Activated CD4-positive, alpha-beta memory T cell treated with anti-CD3 and anti-CD28 coated beads for 36 hours (primary cell): ENCODE measurements around the gene EML6. TPM values are rescaled to one million over a fixed set of nuclear protein-coding genes. Genes with fewer than 3 reads are reported as not detected.

Source experiments
- CTCF ChIA-PET: fragments of 350-600 bp; sonication (Branson Sonifier 250); formaldehyde crosslinking; loops from one replicate; lab custom pipeline; 2021; ENCODE audit warnings: antibody characterized with exemption, inconsistent platforms; lab: Charles Lee
- POLR2A ChIA-PET: fragments of 350-600 bp; sonication (Branson Sonifier 250); formaldehyde crosslinking; loops from one replicate; lab custom pipeline; 2021; ENCODE audit warnings: antibody characterized with exemption; lab: Charles Lee
- DNase-seq: peaks from one replicate; pipeline ENCODE4 v3.0.0-alpha.2; 2020
- H3K27ac Mint-ChIP-seq: one replicate; pipeline ENCODE4 v1.8.0; 2021; ENCODE audit warnings: mixed read lengths
- H3K27me3 Mint-ChIP-seq: one replicate; pipeline ENCODE4 v1.8.0; 2021; ENCODE audit warnings: mixed read lengths
- H3K36me3 Mint-ChIP-seq: one replicate; pipeline ENCODE4 v1.8.0; 2021; ENCODE audit warnings: mixed read lengths
- H3K4me1 Mint-ChIP-seq: one replicate; pipeline ENCODE4 v1.8.0; 2021; ENCODE audit warnings: low read depth, mixed read lengths
- H3K4me3 Mint-ChIP-seq: one replicate; pipeline ENCODE4 v1.8.0; 2021; ENCODE audit warnings: mild to moderate bottlenecking, mixed read lengths
- H3K9me3 Mint-ChIP-seq: one replicate; pipeline ENCODE4 v1.8.0; 2021; ENCODE audit warnings: mixed read lengths
- intact Hi-C: fragments of 100-400 bp; cut with micrococcal nuclease; formaldehyde crosslinking; loops from one replicate; pipeline ENCODE4 v1.15.1; 2023
- total RNA-seq, 2 experiments: library from RNA; stranded (reverse); gene quantifications; one replicate each; pipeline ENCODE4 v1.2.3, GENCODE V29; 2021

EML6 gene
- total RNA-seq, 2 experiments from 2014 or later, result 0.46 to 0.50 TPM

DNA sequence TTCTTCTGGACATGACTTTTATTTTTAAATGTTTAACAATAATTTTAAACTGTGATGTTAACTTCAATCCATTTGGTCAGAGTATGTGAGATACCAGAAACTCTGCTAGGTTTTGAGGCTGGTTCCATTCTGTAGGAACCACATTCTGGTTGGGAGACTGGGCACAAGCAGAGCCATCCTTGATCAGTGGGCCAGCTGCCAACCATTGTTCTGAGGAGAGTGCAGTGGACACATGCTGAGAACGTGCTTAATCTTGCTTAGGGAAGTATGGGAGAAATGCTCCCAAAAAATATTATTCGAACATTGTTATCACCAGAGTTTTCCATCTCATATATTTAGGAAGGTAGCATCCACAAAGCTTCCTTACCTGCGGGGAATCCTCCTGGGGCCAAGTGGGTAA, 171.0 kb downstream of the EML6 start:
- CTCF ChIA-PET, result interaction anchor here (1.0 to 1.2 kb wide), 2 partner anchors 56 to 280 kb away, joined by 3 read pairs; no protein-coding TSS in a partner anchor
- Mint-ChIP-seq H3K27ac (no peak overlapping the region), H3K4me3 (no peak overlapping the region), H3K4me1 (peaks cover 15% of the 10 kb centered on the region), H3K36me3 (no peaks in the 10 kb centered on the region), H3K27me3 (peaks cover 2% of the 10 kb centered on the region), H3K9me3 (peaks cover 2% of the 10 kb centered on the region)
- POLR2A ChIA-PET, result no interaction called here
- DNase-seq, result no peak
- intact Hi-C loops, result no loop called here

GRCh38 chr2:54895730-54896129, 172.3 kb downstream of the EML6 start:
- no peak for DNase-seq
- Mint-ChIP-seq H3K27me3 (no peaks in the 10 kb centered on the region), H3K36me3 (no peaks in the 10 kb centered on the region), H3K4me3 (no peak overlapping the region), H3K27ac (no peak overlapping the region), H3K9me3 (peaks cover 2% of the 10 kb centered on the region), H3K4me1 (peaks cover 15% of the 10 kb centered on the region)
- CTCF ChIA-PET, result no interaction called here
- intact Hi-C loops, result no loop called here
- POLR2A ChIA-PET, result no interaction called here

GRCh38 chr2:54897420-54898310, 174.2 kb downstream of the EML6 start:
- intact Hi-C loops, result loop anchor here (1.0 kb wide), 1 partner anchor 271 kb away; no protein-coding TSS in a partner anchor
- peak overlapping the region; percentile 28 for H3K4me3 Mint-ChIP-seq
- peak; percentile 41 for DNase-seq

GRCh38 chr2:54898456-54899226, 175.2 kb downstream of the EML6 start:
- Mint-ChIP-seq H3K4me1 (peaks cover 19% of the 10 kb centered on the region), H3K27me3 (no peaks in the 10 kb centered on the region), H3K4me3 (peak overlapping the region; percentile 28), H3K9me3 (peaks cover 2% of the 10 kb centered on the region), H3K36me3 (no peaks in the 10 kb centered on the region), H3K27ac (peak overlapping the region; percentile 10)
- intact Hi-C loops, result loop anchor here (1.0 kb wide), 1 partner anchor 270 kb away; no protein-coding TSS in a partner anchor
- ChIA-PET CTCF (interaction anchor here (1.1 to 3.7 kb wide), 7 partner anchors 12 to 279 kb away, joined by 3 to 29 read pairs (median 5); no protein-coding TSS in a partner anchor), POLR2A (no interaction called here)
- DNase-seq, result no peak

More at GRCh38 chr2:54897420-54898310, 174.2 kb downstream of the EML6 start:
- Mint-ChIP-seq H3K36me3 (no peaks in the 10 kb centered on the region), H3K4me1 (peaks cover 15% of the 10 kb centered on the region), H3K27me3 (no peaks in the 10 kb centered on the region), H3K27ac (peak overlapping the region; percentile 10), H3K9me3 (peaks cover 2% of the 10 kb centered on the region)
- POLR2A ChIA-PET, result no interaction called here
- CTCF ChIA-PET, result interaction anchor here (2.6 to 3.7 kb wide), 2 partner anchors 271 to 277 kb away, joined by 18 to 29 read pairs; no protein-coding TSS in a partner anchor

GRCh38 chr2:54899576-54900200, 176.2 kb downstream of the EML6 start:
- DNase-seq, result no peak
- no peaks in the 10 kb centered on the region for H3K36me3 Mint-ChIP-seq
- peaks cover 2% of the 10 kb centered on the region for H3K9me3 Mint-ChIP-seq
- H3K4me3 Mint-ChIP-seq, result no peak overlapping the region
- intact Hi-C loops, result loop anchor here (1.0 to 5.0 kb wide), 3 partner anchors 43 to 276 kb away; no protein-coding TSS in a partner anchor
- H3K4me1 Mint-ChIP-seq, result peaks cover 29% of the 10 kb centered on the region
- ChIA-PET POLR2A (no interaction called here), CTCF (interaction anchor here (0.8 to 3.7 kb wide), 11 partner anchors 9 to 532 kb away, joined by 3 to 29 read pairs (median 4); no protein-coding TSS in a partner anchor)
- no peaks in the 10 kb centered on the region for H3K27me3 Mint-ChIP-seq
- no peak overlapping the region for H3K27ac Mint-ChIP-seq

DNA sequence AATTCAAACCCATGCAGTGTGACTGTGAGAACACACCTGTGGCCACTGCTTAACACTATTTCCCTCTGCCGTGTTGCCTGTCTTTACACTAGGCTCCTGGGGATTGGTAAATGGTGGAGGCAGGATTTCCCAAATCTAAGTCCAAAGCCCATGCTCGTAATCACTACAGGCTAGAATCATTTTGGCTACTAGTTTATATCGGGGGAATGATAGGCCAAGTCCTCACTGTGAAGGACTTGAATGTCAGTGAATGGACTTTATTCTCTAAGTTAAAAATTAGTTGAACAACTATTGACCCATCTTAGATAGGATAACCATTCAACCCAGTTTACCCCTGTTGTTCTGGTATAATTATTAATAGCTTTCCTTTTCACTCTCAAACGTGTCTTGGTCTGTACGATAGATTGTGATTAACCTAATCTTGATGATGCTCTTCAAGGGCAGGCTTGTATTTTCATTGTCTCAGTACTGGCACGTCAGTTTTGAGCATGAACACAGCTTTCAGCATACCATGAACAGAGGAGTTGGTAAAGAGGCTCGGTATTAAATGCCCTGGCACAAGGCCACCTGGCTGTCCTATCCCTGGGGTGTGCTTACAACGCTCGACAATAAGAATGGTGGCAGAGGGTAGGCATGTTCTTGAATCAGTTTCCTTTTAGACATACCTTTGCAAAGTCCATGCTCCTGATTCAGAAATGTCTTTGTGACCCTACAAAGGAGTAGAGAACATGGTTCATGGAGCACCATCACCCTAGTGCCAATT, 177.9 kb downstream of the EML6 start:
- Mint-ChIP-seq H3K27me3 (no peaks in the 10 kb centered on the region), H3K36me3 (no peaks in the 10 kb centered on the region), H3K9me3 (no peaks in the 10 kb centered on the region), H3K27ac (no peak overlapping the region), H3K4me3 (no peak overlapping the region), H3K4me1 (peaks cover 29% of the 10 kb centered on the region)
- intact Hi-C loops, result loop anchor here (5.0 kb wide), 2 partner anchors 41 to 111 kb away; no protein-coding TSS in a partner anchor
- DNase-seq, result no peak
- POLR2A ChIA-PET, result no interaction called here
- CTCF ChIA-PET, result interaction anchor here (3.7 kb wide), 1 partner anchor 274 kb away, joined by 29 read pairs; no protein-coding TSS in a partner anchor

GRCh38 chr2:54902763-54903162, 179.3 kb downstream of the EML6 start:
- Mint-ChIP-seq H3K36me3 (no peaks in the 10 kb centered on the region), H3K4me1 (peaks cover 21% of the 10 kb centered on the region), H3K4me3 (no peak overlapping the region), H3K27me3 (no peaks in the 10 kb centered on the region), H3K27ac (no peak overlapping the region), H3K9me3 (no peaks in the 10 kb centered on the region)
- ChIA-PET CTCF (no interaction called here), POLR2A (no interaction called here)
- DNase-seq, result no peak
- intact Hi-C loops, result loop anchor here (5.0 kb wide), 2 partner anchors 40 to 110 kb away; no protein-coding TSS in a partner anchor

DNA sequence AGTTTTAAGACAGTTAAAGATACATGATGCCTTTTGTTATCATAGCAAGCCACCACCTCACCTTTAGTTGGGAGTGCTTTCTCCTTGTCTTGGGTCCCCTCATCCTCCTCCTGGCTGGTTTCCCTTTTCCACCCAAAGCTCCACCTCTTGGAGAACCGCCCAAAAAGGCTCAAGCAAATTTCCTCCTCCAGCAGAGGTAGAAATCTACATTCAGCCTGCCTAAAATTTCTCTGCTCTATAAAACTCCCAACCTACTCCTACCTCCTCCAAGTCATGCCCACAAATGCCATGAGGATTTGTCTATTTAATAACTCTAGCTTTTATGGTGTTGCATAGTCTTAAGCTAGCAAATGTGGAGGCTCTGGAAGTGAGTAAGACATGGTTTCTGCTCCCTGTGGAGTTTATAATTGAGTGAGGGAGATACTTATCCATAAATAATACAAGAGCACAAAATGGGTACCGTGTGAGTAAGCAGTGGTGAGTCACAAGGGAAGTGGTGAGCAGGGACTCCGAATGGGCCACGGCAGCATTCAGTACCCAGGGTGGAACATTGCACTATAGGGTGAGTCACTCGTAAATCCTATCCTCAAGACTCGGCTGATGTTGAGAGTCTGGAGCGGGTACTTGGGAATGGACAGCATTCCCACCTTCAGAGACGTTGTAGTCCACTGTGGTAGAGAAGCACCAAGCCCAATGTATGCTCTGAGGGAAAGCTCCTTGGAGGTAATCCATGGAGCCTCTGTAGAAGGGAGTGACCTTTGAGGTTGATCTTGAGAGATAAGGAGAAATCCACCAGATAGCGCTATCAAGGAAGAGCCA, 180.5 kb downstream of the EML6 start:
- Mint-ChIP-seq H3K4me1 (peaks cover 14% of the 10 kb centered on the region), H3K27me3 (no peaks in the 10 kb centered on the region), H3K36me3 (no peaks in the 10 kb centered on the region), H3K27ac (no peak overlapping the region), H3K9me3 (no peaks in the 10 kb centered on the region), H3K4me3 (no peak overlapping the region)
- CTCF ChIA-PET, result interaction anchor here (0.9 kb wide), 1 partner anchor 110 kb away, joined by 3 read pairs; no protein-coding TSS in a partner anchor
- peak; percentile 83 for DNase-seq
- POLR2A ChIA-PET, result no interaction called here
- intact Hi-C loops, result loop anchor here (2.0 to 5.0 kb wide), 3 partner anchors 38 to 147 kb away; partner anchors contain the start of gene RTN4

GRCh38 chr2:54904836-54905235, 181.4 kb downstream of the EML6 start:
- POLR2A ChIA-PET, result no interaction called here
- H3K4me3 Mint-ChIP-seq, result no peak overlapping the region
- H3K27me3 Mint-ChIP-seq, result no peaks in the 10 kb centered on the region
- H3K4me1 Mint-ChIP-seq, result peaks cover 14% of the 10 kb centered on the region
- H3K9me3 Mint-ChIP-seq, result no peaks in the 10 kb centered on the region
- CTCF ChIA-PET, result interaction anchor here (0.7 kb wide), 1 partner anchor 108 kb away, joined by 3 read pairs; no protein-coding TSS in a partner anchor
- no peak overlapping the region for H3K27ac Mint-ChIP-seq
- intact Hi-C loops, result loop anchor here (2.0 to 5.0 kb wide), 3 partner anchors 37 to 146 kb away; partner anchors contain the start of gene RTN4
- no peaks in the 10 kb centered on the region for H3K36me3 Mint-ChIP-seq
- no peak for DNase-seq

- H3K36me3 Mint-ChIP-seq, result no peaks in the 10 kb centered on the region
- no peaks in the 10 kb centered on the region for H3K27me3 Mint-ChIP-seq
- no peak for DNase-seq
- no peak overlapping the region for H3K4me3 Mint-ChIP-seq
- H3K4me1 Mint-ChIP-seq, result peaks cover 14% of the 10 kb centered on the region
- intact Hi-C loops, result no loop called here
- no peak overlapping the region for H3K27ac Mint-ChIP-seq
- ChIA-PET CTCF (no interaction called here), POLR2A (no interaction called here)
- H3K9me3 Mint-ChIP-seq, result no peaks in the 10 kb centered on the region
Observed at GRCh38 chr2:54906716-54907115, 183.3 kb downstream of the EML6 start.
